ENCODE data around the gene ERH.

GRCh38 chr14:69395929-69396328, 2.2 kb downstream of the ERH start:
- TF ChIP-seq CTCF (IDR thresholded peaks at IDR 0.05) (no peak), EZH2 (IDR thresholded peaks at IDR 0.05; ENCODE audit: borderline replicate concordance, insufficient read depth, low read depth, low read length, poor library complexity, severe bottlenecking) (no peak)
